Fibroblast of mammary gland (primary cell): ENCODE data around the gene CD28.
A peak's percentile ranks its signal among the peaks of the same experiment; 100 is the strongest.

Experiments
- DNase-seq: peaks from one replicate; pipeline ENCODE4 v3.0.0-alpha.2; 2010; ENCODE audit warnings: low read depth
- H3K4me3 ChIP-seq: 2 replicates; pipeline ENCODE4 v1.5.1; 2011; ENCODE audit warnings: low read depth, mild to moderate bottlenecking, low read length, moderate library complexity; ENCODE audit not compliant: control insufficient read depth
- CTCF ChIP-seq: conservative IDR thresholded peaks from 2 replicates; pipeline ENCODE4 v1.5.1; 2011; ENCODE audit warnings: low read depth, low read length, inconsistent platforms; ENCODE audit not compliant: control insufficient read depth, insufficient read depth

CD28 gene

GRCh38 chr2:203750346-203751068 lies 44.1 kb downstream of the CD28 start:
- no peak for DNase-seq
- no peak for TF ChIP-seq CTCF
- H3K4me3 ChIP-seq = no peak overlapping the region

- peak; percentile 48 for DNase-seq
- H3K4me3 ChIP-seq = no peak overlapping the region
- TF ChIP-seq CTCF = no peak
These were observed 45.3 kb downstream of the CD28 start for GRCh38 chr2:203751685-203752271.

GRCh38 chr2:203756161-203756560 lies 49.7 kb downstream of the CD28 start:
- TF ChIP-seq CTCF = no peak
- peak; percentile 14 for DNase-seq
- no peak overlapping the region for H3K4me3 ChIP-seq

- TF ChIP-seq CTCF = no peak
- no peak overlapping the region for H3K4me3 ChIP-seq
- DNase-seq = peak; percentile 88
These were observed 52.6 kb downstream of the CD28 start for GRCh38 chr2:203758841-203759689.

GRCh38 chr2:203759690-203760365 lies 53.4 kb downstream of the CD28 start:
- peak; percentile 82 for DNase-seq
- no peak overlapping the region for H3K4me3 ChIP-seq
- TF ChIP-seq CTCF = no peak

- H3K4me3 ChIP-seq = no peak overlapping the region
- DNase-seq = no peak
- no peak for TF ChIP-seq CTCF
These were observed 54.7 kb downstream of the CD28 start for GRCh38 chr2:203761121-203761520.
